Esophagus muscularis mucosa (tissue), 4 donors: Measurements from ENCODE around the gene PTPRN2.

Experiments used
- CTCF ChIP-seq, 3 experiments: fragments of 200-600 bp in 2 of 3; fragments of 450-650 bp in 1 of 3; sonication (generic) in 2 of 3; IDR thresholded peaks; one replicate each; pipeline ENCODE4 v1.5.1; 2017 to 2019; ENCODE audit warnings: antibody characterized with exemption in 3 of 3, mild to moderate bottlenecking in 2 of 3, moderate library complexity in 1 of 3
- EP300 ChIP-seq: sonication (generic); formaldehyde crosslinking; IDR thresholded peaks from one replicate; pipeline ENCODE4 v1.6.1; 2017; ENCODE audit warnings: antibody characterized with exemption
- POLR2A ChIP-seq: fragments of 450-650 bp; IDR thresholded peaks from one replicate; pipeline ENCODE4 v1.6.1; 2017; ENCODE audit warnings: antibody characterized with exemption, moderate library complexity, mild to moderate bottlenecking, low read depth
- POLR2AphosphoS5 ChIP-seq, 2 donors: sonication (generic); formaldehyde crosslinking; IDR thresholded peaks; one replicate each; pipeline ENCODE4 v1.6.1; 2017; ENCODE audit warnings: antibody characterized with exemption in 2 of 2

GRCh38 chr7:157755741-157756140, 831.9 kb downstream of the PTPRN2 start:
- TF ChIP-seq CTCF (IDR thresholded peaks at IDR 0.05) (no peak), EP300 (no peak), POLR2A (no peak), POLR2AphosphoS5 (IDR thresholded peaks at IDR 0.05) (no peak)
